HepG2 (cell line): ENCODE measurements around the gene LYSMD3. TPM values are rescaled to one million over a fixed set of nuclear protein-coding genes. Genes with fewer than 3 reads are reported as not detected.

Experiments used
- ASH2L ChIP-seq: fragments of 300-600, 200-600 bp; sonication (generic); IDR thresholded peaks from 2 replicates; pipeline ENCODE4 v1.7.0; 2017; ENCODE audit warnings: low read depth, mild to moderate bottlenecking, moderate library complexity, mixed read lengths, low read length; ENCODE audit not compliant: insufficient read length
- CENPT ChIP-seq: sonication (generic); formaldehyde crosslinking; IDR thresholded peaks from 2 replicates; pipeline ENCODE4 v1.8.0; 2022; ENCODE audit warnings: low read depth, mild to moderate bottlenecking, moderate library complexity, missing genetic modification reagents
- HBP1 ChIP-seq: IDR thresholded peaks from 2 replicates; pipeline ENCODE4 v1.6.1; 2016; ENCODE audit warnings: low read depth, control low read depth
- HDAC6 ChIP-seq: fragments of 200-600 bp; sonication (generic); IDR thresholded peaks from 2 replicates; pipeline ENCODE4 v1.7.0; 2017; ENCODE audit warnings: mild to moderate bottlenecking, antibody characterized with exemption, low read length, low read depth
- HES4 ChIP-seq: sonication (generic); formaldehyde crosslinking; IDR thresholded peaks from 2 replicates; pipeline ENCODE4 v1.9.0; 2021; ENCODE audit warnings: mild to moderate bottlenecking, missing genetic modification reagents, borderline replicate concordance
- IRF1 ChIP-seq: sonication (generic); formaldehyde crosslinking; IDR thresholded peaks from 2 replicates; pipeline ENCODE4 v1.4.0; 2020; ENCODE audit warnings: low read depth, mild to moderate bottlenecking, missing genetic modification reagents
- MIER3 ChIP-seq: IDR thresholded peaks from 2 replicates; pipeline ENCODE4 v1.6.1; 2016; ENCODE audit warnings: missing compliant biosample characterization, borderline replicate concordance
- PPARG ChIP-seq: conservative IDR thresholded peaks from 2 replicates; pipeline ENCODE4 v1.6.1; 2016; ENCODE audit warnings: missing biosample characterization, missing genetic modification reagents
- REL ChIP-seq: sonication (generic); formaldehyde crosslinking; conservative IDR thresholded peaks from 2 replicates; pipeline ENCODE4 v1.8.0; 2022; ENCODE audit warnings: mild to moderate bottlenecking, missing genetic modification reagents, moderate library complexity
- RORA ChIP-seq: sonication (generic); formaldehyde crosslinking; IDR thresholded peaks from 2 replicates; pipeline ENCODE4 v1.5.0; 2020; ENCODE audit warnings: mild to moderate bottlenecking, missing genetic modification reagents, moderate library complexity
- STAG1 ChIP-seq: sonication (generic); formaldehyde crosslinking; IDR thresholded peaks from 2 replicates; pipeline ENCODE4 v1.4.0; 2020; ENCODE audit warnings: missing genetic modification reagents
- TCF7 ChIP-seq: sonication (generic); IDR thresholded peaks from 2 replicates; pipeline ENCODE4 v1.6.1; 2016; ENCODE audit warnings: antibody characterized with exemption, low read depth
- TERF1 ChIP-seq: sonication (generic); formaldehyde crosslinking; IDR thresholded peaks from 2 replicates; pipeline ENCODE4 v1.8.0; 2022; ENCODE audit warnings: mild to moderate bottlenecking, missing genetic modification reagents, moderate library complexity
- ZNF235 ChIP-seq: sonication (generic); formaldehyde crosslinking; IDR thresholded peaks from 2 replicates; pipeline ENCODE4 v1.8.1; 2023; ENCODE audit warnings: mild to moderate bottlenecking, missing genetic modification reagents, borderline replicate concordance
- ZNF253 ChIP-seq: sonication (generic); formaldehyde crosslinking; IDR thresholded peaks from 2 replicates; pipeline ENCODE4 v1.8.0; 2022; ENCODE audit warnings: mild to moderate bottlenecking, missing genetic modification reagents, borderline replicate concordance
- ZNF468 ChIP-seq: sonication (generic); formaldehyde crosslinking; IDR thresholded peaks from 2 replicates; pipeline ENCODE4 v1.8.0; 2022; ENCODE audit warnings: mild to moderate bottlenecking, moderate library complexity, missing genetic modification reagents
- ZNF556 ChIP-seq: sonication (generic); formaldehyde crosslinking; IDR thresholded peaks from 2 replicates; pipeline ENCODE4 v1.4.0; 2020; ENCODE audit warnings: mild to moderate bottlenecking, missing genetic modification reagents, borderline replicate concordance
- ZNF558 ChIP-seq: sonication (generic); formaldehyde crosslinking; IDR thresholded peaks from 2 replicates; pipeline ENCODE4 v1.9.0; 2022; ENCODE audit warnings: mild to moderate bottlenecking, missing genetic modification reagents, borderline replicate concordance
- ZNF652 ChIP-seq: IDR thresholded peaks from 2 replicates; pipeline ENCODE4 v1.6.1; 2016; ENCODE audit warnings: low read depth, borderline replicate concordance
- ZNF704 ChIP-seq: sonication (generic); formaldehyde crosslinking; IDR thresholded peaks from 2 replicates; pipeline ENCODE4 v1.8.1; 2023; ENCODE audit warnings: mild to moderate bottlenecking, inconsistent platforms, moderate library complexity, missing genetic modification reagents, borderline replicate concordance
- ZNF747 ChIP-seq: sonication (generic); formaldehyde crosslinking; IDR thresholded peaks from 2 replicates; pipeline ENCODE4 v1.8.1; 2023; ENCODE audit warnings: missing genetic modification reagents, mild to moderate bottlenecking, borderline replicate concordance
- ZNF784 ChIP-seq: sonication (generic); formaldehyde crosslinking; IDR thresholded peaks from 2 replicates; pipeline ENCODE4 v1.5.1; 2020; ENCODE audit warnings: missing genetic modification reagents, mild to moderate bottlenecking, borderline replicate concordance
- ZSCAN25 ChIP-seq: sonication (generic); formaldehyde crosslinking; IDR thresholded peaks from 2 replicates; pipeline ENCODE4 v1.8.0; 2022; ENCODE audit warnings: mild to moderate bottlenecking, missing genetic modification reagents
- polyA plus RNA-seq, 8 experiments: library from polyadenylated mRNA; depleted of rRNA in 3 of 8; stranded (reverse) in 7 of 8; unstranded in 1 of 8; fragments of >200 nt; fragmentation: Illumina TruSeq in 4 of 8; extraction: Trizol in 4 of 8; gene quantifications; 2 replicates each; pipeline versions ENCODE4 v1.2.1 to v1.2.3, GENCODE V29; 2011 to 2016; ENCODE audit warnings: low read depth in 4 of 8, missing spikeins in 1 of 8, mixed read lengths in 1 of 8; ENCODE audit not compliant: insufficient read depth in 1 of 8
- total RNA-seq, 5 experiments: library from RNA; depleted of rRNA; stranded (reverse); fragments of >200 nt; fragmentation: Illumina TruSeq; extraction: Trizol; gene quantifications; 2 replicates each; pipeline ENCODE4 v1.2.3, GENCODE V29; 2016; ENCODE audit warnings: low read depth in 1 of 5

The LYSMD3 gene
- total and polyA plus RNA-seq, 2 of the 13 experiments (the other 11 are each of a cell fraction or from before 2014, with no cell fraction given): 9.1 to 13.8 TPM

GRCh38 chr5:90474235-90475107 lies 54.9 kb downstream of the LYSMD3 start, which contains the start of the genes MBLAC2 and POLR3G (continued):
- no peak for TF ChIP-seq TERF1 (CRISPR knock-in tag)
- peak; percentile 26; the same call in 1 of the 2 replicates for TF ChIP-seq PPARG
- TF ChIP-seq REL (CRISPR knock-in tag): peak; percentile 60; the same call in 1 of the 2 replicates
- peak; percentile 81 for TF ChIP-seq HES4 (CRISPR knock-in tag)
- TF ChIP-seq HDAC6: no peak
- TF ChIP-seq IRF1 (CRISPR knock-in tag): no peak
- TF ChIP-seq MIER3 (CRISPR knock-in tag): peak; percentile 68; the same call in 1 of the 2 replicates
- TF ChIP-seq ZSCAN25: peak; percentile 99
- no peak for TF ChIP-seq TCF7
- peak; percentile 98 for TF ChIP-seq ZNF235 (CRISPR knock-in tag)
- TF ChIP-seq ZNF468 (CRISPR knock-in tag): no peak
- TF ChIP-seq ASH2L: peak; percentile 93
- TF ChIP-seq ZNF704: no peak; the same call in 1 of the 2 replicates
- peak; percentile 62; the same call in 1 of the 2 replicates for TF ChIP-seq ZNF556 (CRISPR knock-in tag)
- TF ChIP-seq STAG1 (CRISPR knock-in tag): no peak
- TF ChIP-seq HBP1 (CRISPR knock-in tag): peak; percentile 54
- TF ChIP-seq ZNF253 (CRISPR knock-in tag): no peak
- TF ChIP-seq ZNF652 (CRISPR knock-in tag): peak; percentile 98
- no peak for TF ChIP-seq RORA (CRISPR knock-in tag)
- peak; percentile 73; the same call in 1 of the 2 replicates for TF ChIP-seq CENPT (CRISPR knock-in tag)
- TF ChIP-seq ZNF747: peak; percentile 88
- peak; percentile 53; the same call in 1 of the 2 replicates for TF ChIP-seq ZNF784 (CRISPR knock-in tag)
- TF ChIP-seq ZNF558 (CRISPR knock-in tag): peak; percentile 91; the same call in 1 of the 2 replicates
